Thyroid gland (tissue), 4 donors: Measurements from ENCODE around the gene TSC22D3. TPM values are rescaled to one million over a fixed set of nuclear protein-coding genes. Genes with fewer than 3 reads are reported as not detected.

ENCODE experiments used
- DNase-seq, 2 donors: peaks; one replicate each; pipeline ENCODE4 v3.0.0-alpha.2; 2019
- H3K27ac ChIP-seq, 3 donors: fragments of 200-600 bp; sonication (generic); 1 replicate in 2 of 3; 2 replicates in 1 of 3; pipeline ENCODE4 v1.5.1; 2016 to 2019; ENCODE audit warnings: mild to moderate bottlenecking in 1 of 3, moderate library complexity in 1 of 3
- H3K27me3 ChIP-seq: fragments of 200-600 bp; sonication (generic); one replicate; pipeline ENCODE4 v1.5.1; 2019
- H3K36me3 ChIP-seq, 2 donors: fragments of 200-600 bp; sonication (generic); one replicate each; pipeline ENCODE4 v1.5.1; 2016 to 2019
- H3K4me1 ChIP-seq, 2 donors: fragments of 200-600 bp; sonication (generic); one replicate each; pipeline ENCODE4 v1.5.1; 2017 to 2019
- H3K4me3 ChIP-seq, 3 donors: fragments of 200-600 bp; sonication (generic); replicated peaks in 1 of 3; 1 replicate in 2 of 3; 2 replicates in 1 of 3; pipeline ENCODE4 v1.5.1; 2016; ENCODE audit warnings: mild to moderate bottlenecking in 1 of 3
- H3K9me3 ChIP-seq: fragments of 200-600 bp; sonication (generic); one replicate; pipeline ENCODE4 v1.5.1; 2017
- POLR2A ChIP-seq, 2 donors: fragments of 450-650 bp; IDR thresholded peaks; one replicate each; pipeline ENCODE4 v1.6.1; 2017; ENCODE audit warnings: antibody characterized with exemption in 2 of 2, mild to moderate bottlenecking in 2 of 2, moderate library complexity in 1 of 2
- WGBS, 2 donors: methylation state at CpG; one replicate each; pipeline ENCODE4 v1.1.5; 2017; 5-methylcytosine and 5-hydroxymethylcytosine counted together
- intact Hi-C: fragments of 100-400 bp; cut with DNase I; formaldehyde crosslinking; loops from one replicate; pipeline ENCODE4 v1.15.1; 2023
- total RNA-seq, 4 donors: library from RNA; depleted of rRNA; stranded (reverse); fragments of >200 nt; gene quantifications; one replicate each; pipeline ENCODE4 v1.2.3, GENCODE V29; 2016
- TF ChIP-seq, protein P1 (sequence below), 6 experiments: fragments of 200-600 bp in 3 of 6; fragments of 450-650 bp in 3 of 6; sonication (generic) in 3 of 6; IDR thresholded peaks; one replicate each; pipeline ENCODE4 v1.5.1; 2016 to 2019; ENCODE audit warnings: antibody characterized with exemption in 6 of 6, mild to moderate bottlenecking in 2 of 6, inconsistent platforms in 1 of 6, moderate library complexity in 1 of 6

TSC22D3 gene
- total RNA-seq, 4 donors from 2014 or later: 268 to 504 (median 383) TPM

DNA sequence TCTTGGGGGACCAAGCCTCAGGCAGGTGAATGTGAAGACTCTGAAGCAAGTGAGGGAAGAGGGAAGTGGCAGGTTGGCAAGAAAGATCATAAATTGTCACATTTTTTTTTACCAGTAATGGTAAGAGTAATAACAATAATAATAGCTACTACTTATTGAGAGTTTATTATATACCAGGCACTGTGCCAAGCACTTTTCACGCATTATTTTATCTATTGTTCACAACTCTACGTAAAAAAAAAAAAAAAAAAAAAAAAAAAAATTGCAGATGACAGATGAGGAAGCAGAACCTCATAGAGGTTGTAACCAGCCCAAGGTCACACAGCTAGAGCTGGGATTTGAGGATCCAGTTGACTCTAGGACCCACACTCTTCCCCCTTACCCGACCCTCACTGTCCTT, 40.9 kb downstream of the TSC22D3 start:
- DNase-seq: no peak
- peaks cover 67 to 82% of the 10 kb centered on the region in 2 donors for H3K4me1 ChIP-seq

DNA sequence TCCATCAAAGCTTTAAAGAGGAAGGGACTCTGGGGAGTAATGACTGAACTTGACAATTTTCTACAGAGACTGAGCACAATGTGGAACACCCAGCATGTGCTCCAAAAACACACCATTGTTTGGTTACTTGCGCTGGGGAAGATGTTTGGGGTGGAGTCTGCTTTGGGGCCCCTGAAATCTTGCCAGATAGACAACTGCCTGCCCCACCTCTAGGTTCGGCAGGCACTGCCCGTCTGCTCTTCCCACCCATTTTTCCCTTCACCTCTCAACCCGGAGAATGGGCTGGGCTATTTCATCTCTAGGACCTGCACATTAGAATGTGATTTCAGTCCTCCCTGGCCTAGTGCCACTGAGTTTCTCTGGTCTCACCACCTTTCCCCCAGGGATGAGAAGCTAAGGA, 41.9 kb downstream of the TSC22D3 start:
- peak overlapping the region; percentile 15 to 48 (median 29) for H3K27ac ChIP-seq
- WGBS, 2 donors: 62 to 72% methylated on average over 4 of the region's 4 CpGs
- H3K36me3 ChIP-seq: no peaks in the 10 kb centered on the region
- no peaks in the 10 kb centered on the region for H3K27me3 ChIP-seq
- H3K4me3 ChIP-seq: no peak overlapping the region
- peaks cover 67 to 82% of the 10 kb centered on the region in 2 donors for H3K4me1 ChIP-seq
- DNase-seq: no peak
- intact Hi-C loops: no loop called here
- no peak for TF ChIP-seq POLR2A (IDR thresholded peaks at IDR 0.05)
- TF ChIP-seq, protein P1, sequence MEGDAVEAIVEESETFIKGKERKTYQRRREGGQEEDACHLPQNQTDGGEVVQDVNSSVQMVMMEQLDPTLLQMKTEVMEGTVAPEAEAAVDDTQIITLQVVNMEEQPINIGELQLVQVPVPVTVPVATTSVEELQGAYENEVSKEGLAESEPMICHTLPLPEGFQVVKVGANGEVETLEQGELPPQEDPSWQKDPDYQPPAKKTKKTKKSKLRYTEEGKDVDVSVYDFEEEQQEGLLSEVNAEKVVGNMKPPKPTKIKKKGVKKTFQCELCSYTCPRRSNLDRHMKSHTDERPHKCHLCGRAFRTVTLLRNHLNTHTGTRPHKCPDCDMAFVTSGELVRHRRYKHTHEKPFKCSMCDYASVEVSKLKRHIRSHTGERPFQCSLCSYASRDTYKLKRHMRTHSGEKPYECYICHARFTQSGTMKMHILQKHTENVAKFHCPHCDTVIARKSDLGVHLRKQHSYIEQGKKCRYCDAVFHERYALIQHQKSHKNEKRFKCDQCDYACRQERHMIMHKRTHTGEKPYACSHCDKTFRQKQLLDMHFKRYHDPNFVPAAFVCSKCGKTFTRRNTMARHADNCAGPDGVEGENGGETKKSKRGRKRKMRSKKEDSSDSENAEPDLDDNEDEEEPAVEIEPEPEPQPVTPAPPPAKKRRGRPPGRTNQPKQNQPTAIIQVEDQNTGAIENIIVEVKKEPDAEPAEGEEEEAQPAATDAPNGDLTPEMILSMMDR (IDR thresholded peaks at IDR 0.05): no peak
- H3K9me3 ChIP-seq: no peaks in the 10 kb centered on the region

More for the DNA sequence above, 40.9 kb downstream of the TSC22D3 start:
- no peaks in the 10 kb centered on the region for H3K27me3 ChIP-seq
- peak overlapping the region in 2 of 3 donors; percentile 48 to 87 for H3K27ac ChIP-seq
- no peak for TF ChIP-seq POLR2A (IDR thresholded peaks at IDR 0.05)
- TF ChIP-seq, protein P1 (IDR thresholded peaks at IDR 0.05): no peak
- H3K4me3 ChIP-seq: no peak overlapping the region
- WGBS, 2 donors: 72 to 87% methylated on average over 3 of the region's 3 CpGs
- intact Hi-C loops: no loop called here
- H3K36me3 ChIP-seq: no peaks in the 10 kb centered on the region
- no peaks in the 10 kb centered on the region for H3K9me3 ChIP-seq

DNA sequence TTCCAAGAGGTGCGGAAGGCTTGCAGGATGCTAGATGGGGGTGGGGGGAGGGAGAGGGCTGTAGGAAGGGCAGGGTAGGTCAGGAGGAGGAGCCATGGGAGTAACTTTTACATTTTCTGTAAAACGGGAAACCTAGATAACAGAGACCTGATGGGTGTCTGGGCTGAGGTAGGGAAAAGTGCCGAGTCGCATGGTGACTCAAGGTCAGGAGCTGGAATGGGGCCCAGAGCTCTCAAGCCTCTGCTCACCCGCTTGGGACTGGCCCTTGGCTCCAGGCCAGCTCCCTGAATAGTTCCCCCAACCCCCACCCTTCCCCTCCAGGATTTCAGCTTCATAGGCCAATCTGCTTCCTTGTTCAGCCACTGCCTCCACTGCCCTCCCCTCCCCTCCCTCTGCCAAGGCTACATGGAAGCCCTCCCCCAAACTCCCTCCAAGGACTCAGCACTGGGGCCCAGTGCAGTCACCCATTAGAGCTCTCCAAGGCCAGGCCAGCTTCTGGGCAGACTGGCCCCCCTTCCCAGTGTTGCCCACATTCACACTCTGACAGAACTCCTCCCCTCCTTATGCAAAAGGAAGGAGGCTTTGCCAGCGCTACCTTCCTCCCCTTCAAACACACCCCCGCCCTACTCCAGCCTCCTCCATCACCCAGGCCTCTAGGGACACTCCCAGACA, 43.6 kb downstream of the TSC22D3 start:
- H3K36me3 ChIP-seq: no peaks in the 10 kb centered on the region
- peak in 1 of 2 donors; percentile 48 for TF ChIP-seq POLR2A (IDR thresholded peaks at IDR 0.05)
- TF ChIP-seq, protein P1 (IDR thresholded peaks at IDR 0.05): no peak
- WGBS, 2 donors: 13 to 17% methylated on average over 4 to 5 of the region's 7 CpGs
- H3K4me1 ChIP-seq: peaks cover 56 to 80% of the 10 kb centered on the region in 2 donors
- peak; percentile 94 to 95 for DNase-seq
- intact Hi-C loops: no loop called here
- no peaks in the 10 kb centered on the region for H3K9me3 ChIP-seq
- H3K4me3 ChIP-seq: no peak overlapping the region
- H3K27ac ChIP-seq: peak overlapping the region; percentile 75 to 83 (median 82)
- H3K27me3 ChIP-seq: no peaks in the 10 kb centered on the region

DNA sequence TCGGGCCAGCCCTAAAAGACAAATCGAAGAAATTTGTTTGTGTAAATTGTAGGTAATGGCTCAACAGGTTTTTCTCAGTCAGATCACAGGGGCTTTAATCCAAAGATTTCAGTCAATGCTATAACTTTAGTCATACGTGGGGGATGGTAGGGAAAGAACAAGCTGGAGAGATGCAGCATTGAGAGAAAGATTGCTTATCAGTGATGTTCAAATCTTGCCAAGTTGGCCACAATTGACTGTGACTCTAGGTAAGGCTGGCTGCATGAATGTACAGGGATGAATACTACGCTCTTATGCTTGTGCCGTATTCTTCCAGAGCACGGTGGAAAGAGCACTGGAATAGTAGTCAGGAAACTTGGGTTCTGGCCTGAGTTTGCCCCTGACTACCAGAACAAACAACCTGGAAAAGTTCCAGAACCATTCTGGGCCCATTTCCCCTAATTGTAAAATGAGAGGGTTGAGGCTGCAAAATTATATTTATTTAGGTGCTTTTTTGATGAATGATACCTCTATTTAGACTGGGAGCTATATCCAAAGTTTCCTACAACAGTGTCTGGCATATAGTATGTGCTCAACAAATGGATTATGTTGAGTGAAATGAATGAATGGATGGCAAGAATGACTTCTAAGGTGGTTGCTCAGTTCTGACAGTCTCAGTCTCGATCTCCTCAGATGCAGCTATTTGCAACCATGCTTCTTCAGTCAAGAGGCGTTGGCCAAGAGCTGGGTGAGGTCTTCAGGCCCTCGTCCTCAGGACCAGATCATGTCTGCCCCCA, 44.4 kb downstream of the TSC22D3 start:
- H3K4me3 ChIP-seq: no peak overlapping the region
- 65 to 67% methylated on average over 6 to 8 of the region's 9 CpGs for WGBS, 2 donors
- H3K27me3 ChIP-seq: no peaks in the 10 kb centered on the region
- peaks cover 55 to 80% of the 10 kb centered on the region in 2 donors for H3K4me1 ChIP-seq
- no peaks in the 10 kb centered on the region for H3K36me3 ChIP-seq
- H3K27ac ChIP-seq: peak overlapping the region; percentile 75 to 83 (median 82)
- H3K9me3 ChIP-seq: no peaks in the 10 kb centered on the region
- intact Hi-C loops: no loop called here
- TF ChIP-seq POLR2A (IDR thresholded peaks at IDR 0.05): no peak
- TF ChIP-seq, protein P1 (IDR thresholded peaks at IDR 0.05): no peak
- no peak for DNase-seq

DNA sequence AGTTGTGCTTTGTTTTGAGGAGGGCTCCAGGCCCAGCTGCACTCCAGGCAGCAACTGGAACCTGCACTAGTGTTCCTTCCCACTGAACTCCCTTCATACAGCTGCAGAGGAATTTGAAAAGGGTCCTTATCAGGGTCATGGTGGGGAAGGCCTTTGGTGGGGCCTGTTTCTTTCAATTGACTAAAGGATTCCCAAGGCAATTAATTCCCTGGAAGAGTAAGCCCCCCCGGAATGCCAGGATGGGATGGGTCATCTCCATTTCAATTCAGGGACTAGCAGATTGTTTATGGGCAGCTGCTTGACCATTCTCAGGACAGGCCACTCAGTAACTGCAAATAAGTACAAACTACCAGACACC, 45.3 kb downstream of the TSC22D3 start:
- intact Hi-C loops: no loop called here
- Histone ChIP-seq H3K36me3 (no peaks in the 10 kb centered on the region), H3K4me3 (no peak overlapping the region), H3K27ac (peak overlapping the region; percentile 75 to 83 (median 82)), H3K9me3 (no peaks in the 10 kb centered on the region), H3K4me1 (peaks cover 61 to 80% of the 10 kb centered on the region in 2 donors), H3K27me3 (no peaks in the 10 kb centered on the region)
- DNase-seq: peak; percentile 46 to 55
- TF ChIP-seq POLR2A (IDR thresholded peaks at IDR 0.05): peak in 1 of 2 donors; percentile 14
- TF ChIP-seq, protein P1 (IDR thresholded peaks at IDR 0.05): no peak
- WGBS, 2 donors: 0 to 11% methylated on average over 1 of the region's 1 CpG
